IMR-90 (cell line): ENCODE data around the gene DNAH9. TPM values are rescaled to one million over a fixed set of nuclear protein-coding genes. Genes with fewer than 3 reads are reported as not detected.

Experiments
- ATAC-seq: fragments of 200-7000 bp; cut with Tn5 transposase; 2 replicates; pipeline ENCODE4 v1.9.1; 2020; ENCODE audit warnings: low read depth, mild to moderate bottlenecking, moderate library complexity
- BruUV-seq: library from RNA; stranded (reverse); fragments of 400-500 nt; replicated peaks from 2 replicates; lab custom pipeline; 2021; lab: Mats Ljungman, UMichigan
- CTCF ChIA-PET: fragments of 300-600 bp; formaldehyde crosslinking; extraction: SDS; loops from one replicate; lab custom pipeline; 2021; ENCODE audit warnings: antibody characterized with exemption; lab: Yijun Ruan, JAX
- POLR2A ChIA-PET: fragments of 300-600 bp; sonication (Branson Sonifier 250); formaldehyde crosslinking; loops from one replicate; lab custom pipeline; 2022; ENCODE audit warnings: antibody characterized with exemption; ENCODE audit not compliant: unreplicated experiment; lab: Charles Lee
- DNase-seq: peaks from one replicate; pipeline ENCODE4 v3.0.0; 2013
- H2AFZ ChIP-seq: replicated peaks from 2 replicates; pipeline ENCODE3; 2013; ENCODE audit warnings: low read length, mild to moderate bottlenecking; ENCODE audit not compliant: poor library complexity
- H2AK5ac ChIP-seq: 2 replicates; pipeline ENCODE4 v1.6.1; 2013; ENCODE audit warnings: low read depth, low read length, inconsistent platforms
- H2AK9ac ChIP-seq: replicated peaks from 2 replicates; pipeline ENCODE3; 2013; ENCODE audit warnings: mild to moderate bottlenecking, low read depth, low read length, moderate library complexity; ENCODE audit not compliant: poor library complexity
- H2BK120ac ChIP-seq: 2 replicates; pipeline ENCODE4 v1.6.1; 2013; ENCODE audit warnings: low read depth, low read length, inconsistent platforms
- H2BK15ac ChIP-seq: 3 replicates; pipeline ENCODE4 v1.6.1; 2013; ENCODE audit warnings: low read depth, low read length, inconsistent platforms
- H2BK20ac ChIP-seq: 2 replicates; pipeline ENCODE4 v1.6.1; 2013; ENCODE audit warnings: low read depth, mild to moderate bottlenecking, inconsistent platforms, low read length, moderate library complexity
- H2BK5ac ChIP-seq: 2 replicates; pipeline ENCODE4 v1.6.1; 2013; ENCODE audit warnings: mild to moderate bottlenecking, low read depth, low read length, inconsistent platforms; ENCODE audit not compliant: poor library complexity, severe bottlenecking
- H3K14ac ChIP-seq: replicated peaks from 2 replicates; pipeline ENCODE4 v1.6.1; 2013; ENCODE audit warnings: low read depth, low read length, inconsistent platforms
- H3K18ac ChIP-seq: 2 replicates; pipeline ENCODE4 v1.6.1; 2013; ENCODE audit warnings: low read depth, low read length, control low read depth
- H3K23ac ChIP-seq: 2 replicates; pipeline ENCODE4 v1.6.1; 2013; ENCODE audit warnings: low read depth, low read length, inconsistent platforms
- H3K27ac ChIP-seq: 2 replicates; pipeline ENCODE4 v1.5.1; 2013; ENCODE audit warnings: mild to moderate bottlenecking, control low read depth, low read length; ENCODE audit not compliant: insufficient read depth
- H3K27me3 ChIP-seq: 2 replicates; pipeline ENCODE4 v1.6.1; 2013; ENCODE audit warnings: low read length; ENCODE audit not compliant: control insufficient read depth, insufficient read depth
- H3K36me3 ChIP-seq: 2 replicates; pipeline ENCODE4 v1.6.1; 2013; ENCODE audit warnings: low read length, mixed read lengths; ENCODE audit not compliant: control insufficient read depth, insufficient read depth
- H3K4ac ChIP-seq: 2 replicates; pipeline ENCODE4 v1.6.1; 2013; ENCODE audit warnings: low read depth, low read length, inconsistent platforms
- H3K4me1 ChIP-seq: 2 replicates; pipeline ENCODE4 v1.6.1; 2013; ENCODE audit warnings: low read length, mixed read lengths; ENCODE audit not compliant: control insufficient read depth, insufficient read depth
- H3K4me2 ChIP-seq: 2 replicates; pipeline ENCODE4 v1.6.1; 2013; ENCODE audit warnings: low read depth, mild to moderate bottlenecking, control low read depth, low read length, moderate library complexity
- H3K4me3 ChIP-seq: 2 replicates; pipeline ENCODE4 v1.5.1; 2013; ENCODE audit warnings: low read depth, mild to moderate bottlenecking, control low read depth, low read length, moderate library complexity; ENCODE audit not compliant: insufficient read depth
- H3K56ac ChIP-seq: 2 replicates; pipeline ENCODE4 v1.6.1; 2013; ENCODE audit warnings: low read length, inconsistent platforms; ENCODE audit not compliant: insufficient read depth; ENCODE audit errors: extremely low read depth
- H3K79me1 ChIP-seq, 2 experiments: 2 replicates each; pipeline ENCODE4 v1.6.1; 2013; ENCODE audit warnings: low read length in 2 of 2, inconsistent platforms in 1 of 2, low read depth in 1 of 2
- H3K9ac ChIP-seq: 2 replicates; pipeline ENCODE4 v1.6.1; 2013; ENCODE audit warnings: low read depth, low read length, control low read depth
- H3K9me1 ChIP-seq: 2 replicates; pipeline ENCODE4 v1.6.1; 2013; ENCODE audit warnings: low read length, inconsistent platforms; ENCODE audit not compliant: insufficient read depth
- H3K9me3 ChIP-seq: 2 replicates; pipeline ENCODE4 v1.6.1; 2013; ENCODE audit warnings: low read length; ENCODE audit not compliant: control insufficient read depth, insufficient read depth
- H4K20me1 ChIP-seq: 2 replicates; pipeline ENCODE4 v1.6.1; 2013; ENCODE audit warnings: low read length, inconsistent platforms; ENCODE audit not compliant: insufficient read depth
- H4K5ac ChIP-seq: 2 replicates; pipeline ENCODE4 v1.6.1; 2013; ENCODE audit warnings: mild to moderate bottlenecking, low read depth, low read length, control low read depth
- H4K8ac ChIP-seq, 2 experiments: 2 replicates each; pipeline ENCODE4 v1.6.1; 2013; ENCODE audit warnings: low read depth in 2 of 2, low read length in 2 of 2, control low read depth in 1 of 2, inconsistent platforms in 1 of 2
- H4K91ac ChIP-seq: 2 replicates; pipeline ENCODE4 v1.6.1; 2013; ENCODE audit warnings: low read depth, low read length, inconsistent platforms; ENCODE audit not compliant: insufficient read depth
- BHLHE40 ChIP-seq: fragments of 150-350 bp; IDR thresholded peaks from 2 replicates; pipeline ENCODE4 v1.6.1; 2016; ENCODE audit warnings: mild to moderate bottlenecking, low read depth, low read length
- CEBPB ChIP-seq: IDR thresholded peaks from 2 replicates; pipeline ENCODE4 v1.6.1; 2012; ENCODE audit warnings: low read depth, low read length, improper control_type of control experiment
- CHD1 ChIP-seq: IDR thresholded peaks from 2 replicates; pipeline ENCODE4 v1.6.1; 2012; ENCODE audit warnings: low read depth, low read length, improper control_type of control experiment
- CTCF ChIP-seq: conservative IDR thresholded peaks from 2 replicates; pipeline ENCODE4 v1.5.1; 2012; ENCODE audit warnings: mild to moderate bottlenecking, low read depth, low read length, improper control_type of control experiment
- ELK1 ChIP-seq: fragments of 150-350 bp; IDR thresholded peaks from 2 replicates; pipeline ENCODE4 v1.6.1; 2016; ENCODE audit warnings: low read depth, mild to moderate bottlenecking, low read length, moderate library complexity, borderline replicate concordance
- FOS ChIP-seq: fragments of 150-350 bp; IDR thresholded peaks from 2 replicates; pipeline ENCODE4 v1.6.1; 2016; ENCODE audit warnings: low read depth, low read length
- MAFK ChIP-seq: IDR thresholded peaks from 2 replicates; pipeline ENCODE4 v1.6.1; 2012; ENCODE audit warnings: low read depth, low read length, improper control_type of control experiment
- MAZ ChIP-seq: IDR thresholded peaks from 2 replicates; pipeline ENCODE4 v1.6.1; 2012; ENCODE audit warnings: low read depth, mild to moderate bottlenecking, low read length, improper control_type of control experiment, moderate library complexity, borderline replicate concordance
- MXI1 ChIP-seq: IDR thresholded peaks from 2 replicates; pipeline ENCODE4 v1.6.1; 2012; ENCODE audit warnings: low read depth, mild to moderate bottlenecking, low read length, moderate library complexity, borderline replicate concordance
- NFE2L2 ChIP-seq: fragments of 150-350 bp; IDR thresholded peaks from 2 replicates; pipeline ENCODE4 v1.6.1; 2016; ENCODE audit warnings: low read depth, mild to moderate bottlenecking, low read length
- POLR2A ChIP-seq: IDR thresholded peaks from 2 replicates; pipeline ENCODE4 v1.6.1; 2012; ENCODE audit warnings: mild to moderate bottlenecking, low read depth, low read length
- RAD21 ChIP-seq: IDR thresholded peaks from 2 replicates; pipeline ENCODE4 v1.6.1; 2012; ENCODE audit warnings: low read length, improper control_type of control experiment
- RCOR1 ChIP-seq: IDR thresholded peaks from 2 replicates; pipeline ENCODE4 v1.6.1; 2012; ENCODE audit warnings: mild to moderate bottlenecking, low read length, improper control_type of control experiment; ENCODE audit not compliant: insufficient replicate concordance
- RFX5 ChIP-seq: IDR thresholded peaks from 2 replicates; pipeline ENCODE4 v1.8.0; 2012; ENCODE audit warnings: low read depth, mild to moderate bottlenecking, low read length, moderate library complexity
- SMC3 ChIP-seq: fragments of 150-350 bp; IDR thresholded peaks from 2 replicates; pipeline ENCODE4 v1.6.1; 2016; ENCODE audit warnings: low read depth, mild to moderate bottlenecking, antibody characterized with exemption, low read length, moderate library complexity
- WGBS, 2 experiments: methylation state at CpG; one replicate each; pipeline versions ENCODE4 v1.1.5 to v1.1.7; 2013; ENCODE audit warnings: missing lambda C conversion rate in 2 of 2; ENCODE audit not compliant: insufficient read length in 1 of 2; ENCODE audit errors: extremely low coverage in 2 of 2; 5-methylcytosine and 5-hydroxymethylcytosine counted together
- dilution Hi-C: fragments of 300-500 bp; cut with HindIII; formaldehyde crosslinking; loops from one replicate; pipeline ENCODE4 v1.14.3; 2018; ENCODE audit warnings: low sequenced_read_pairs; ENCODE audit not compliant: unreplicated experiment
- in situ Hi-C: fragments of 300-500 bp; cut with MboI; formaldehyde crosslinking; loops from 3 replicates; pipeline ENCODE4 v1.14.3; 2019; ENCODE audit warnings: low sequenced_read_pairs, inconsistent platforms, mixed read lengths
- intact Hi-C: fragments of 100-400 bp; cut with micrococcal nuclease; formaldehyde crosslinking; loops from 2 replicates; pipeline ENCODE4 v1.10.0; 2022
- polyA plus RNA-seq, 3 experiments: library from polyadenylated mRNA; depleted of rRNA; stranded (reverse); fragments of >200 nt; gene quantifications; 2 replicates each; pipeline ENCODE4 v1.2.3, GENCODE V29; 2012; ENCODE audit warnings: low replicate concordance in 1 of 3
- total RNA-seq: library from RNA; depleted of rRNA; stranded (reverse); fragments of >200 nt; gene quantifications from 2 replicates; pipeline ENCODE4 v1.2.3, GENCODE V29; 2012
- TF ChIP-seq, protein P1 (sequence below): fragments of 150-350 bp; IDR thresholded peaks from 2 replicates; pipeline ENCODE4 v1.6.1; 2017; ENCODE audit warnings: mild to moderate bottlenecking, antibody characterized with exemption, low read length, low read depth

Gene DNAH9
- total and polyA plus RNA-seq, 2 of the 4 experiments (the other 2 are of a cell fraction) = not detected

- Histone ChIP-seq H3K4me1 (no peaks in the 10 kb centered on the region), H2AFZ (no peak overlapping the region), H2BK20ac (no peak overlapping the region), H3K79me1 (no peaks in the 10 kb centered on the region), H3K27me3 (no peaks in the 10 kb centered on the region), H3K9me1 (no peaks in the 10 kb centered on the region), H3K23ac (no peak overlapping the region), H4K5ac (no peak overlapping the region), H3K9ac (no peak overlapping the region), H3K4me3 (no peak overlapping the region), H3K4ac (no peak overlapping the region), H2BK120ac (no peak overlapping the region), H4K20me1 (no peaks in the 10 kb centered on the region), H3K14ac (no peak overlapping the region), H2AK5ac (no peak overlapping the region), H3K56ac (no peak overlapping the region), H2BK5ac (no peak overlapping the region), H2AK9ac (no peak overlapping the region), H3K27ac (no peak overlapping the region), H2BK15ac (no peak overlapping the region), H4K8ac (no peak overlapping the region), H3K18ac (no peak overlapping the region), H4K91ac (no peak overlapping the region), H3K4me2 (no peak overlapping the region), H3K9me3 (peaks cover 29% of the 10 kb centered on the region), H3K36me3 (no peaks in the 10 kb centered on the region)
- ChIA-PET CTCF (no interaction called here), POLR2A (no interaction called here)
- no TSS peak for BruUV-seq
- dilution Hi-C loops = no loop called here
- TF ChIP-seq MAFK = no peak
- no peak for TF ChIP-seq MAZ
- TF ChIP-seq POLR2A = no peak
- TF ChIP-seq RAD21 = no peak
- no peak for TF ChIP-seq BHLHE40
- no peak for TF ChIP-seq NFE2L2
- TF ChIP-seq RFX5 = no peak
- no peak for TF ChIP-seq RCOR1
- TF ChIP-seq ELK1 = no peak
- no peak for TF ChIP-seq FOS
- no peak for TF ChIP-seq MXI1
- no peak for TF ChIP-seq CTCF
- TF ChIP-seq CHD1 = no peak
- TF ChIP-seq CEBPB = no peak
- TF ChIP-seq, protein P1, sequence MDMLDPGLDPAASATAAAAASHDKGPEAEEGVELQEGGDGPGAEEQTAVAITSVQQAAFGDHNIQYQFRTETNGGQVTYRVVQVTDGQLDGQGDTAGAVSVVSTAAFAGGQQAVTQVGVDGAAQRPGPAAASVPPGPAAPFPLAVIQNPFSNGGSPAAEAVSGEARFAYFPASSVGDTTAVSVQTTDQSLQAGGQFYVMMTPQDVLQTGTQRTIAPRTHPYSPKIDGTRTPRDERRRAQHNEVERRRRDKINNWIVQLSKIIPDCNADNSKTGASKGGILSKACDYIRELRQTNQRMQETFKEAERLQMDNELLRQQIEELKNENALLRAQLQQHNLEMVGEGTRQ = no peak
- no peak for TF ChIP-seq SMC3
- ATAC-seq (no peak), DNase-seq (no peak)
- intact Hi-C loops = no loop called here
- WGBS, 2 experiments = 40% methylated on average over 1 of the region's 2 CpGs; no CpG with 5 or more reads in 1 of the 2 experiments
- in situ Hi-C loops = no loop called here
Measured at GRCh38 chr17:11638700-11639265, 40.5 kb downstream of the DNAH9 start.
